ENCODE results near the gene MINK1.

MINK1 gene

DNA sequence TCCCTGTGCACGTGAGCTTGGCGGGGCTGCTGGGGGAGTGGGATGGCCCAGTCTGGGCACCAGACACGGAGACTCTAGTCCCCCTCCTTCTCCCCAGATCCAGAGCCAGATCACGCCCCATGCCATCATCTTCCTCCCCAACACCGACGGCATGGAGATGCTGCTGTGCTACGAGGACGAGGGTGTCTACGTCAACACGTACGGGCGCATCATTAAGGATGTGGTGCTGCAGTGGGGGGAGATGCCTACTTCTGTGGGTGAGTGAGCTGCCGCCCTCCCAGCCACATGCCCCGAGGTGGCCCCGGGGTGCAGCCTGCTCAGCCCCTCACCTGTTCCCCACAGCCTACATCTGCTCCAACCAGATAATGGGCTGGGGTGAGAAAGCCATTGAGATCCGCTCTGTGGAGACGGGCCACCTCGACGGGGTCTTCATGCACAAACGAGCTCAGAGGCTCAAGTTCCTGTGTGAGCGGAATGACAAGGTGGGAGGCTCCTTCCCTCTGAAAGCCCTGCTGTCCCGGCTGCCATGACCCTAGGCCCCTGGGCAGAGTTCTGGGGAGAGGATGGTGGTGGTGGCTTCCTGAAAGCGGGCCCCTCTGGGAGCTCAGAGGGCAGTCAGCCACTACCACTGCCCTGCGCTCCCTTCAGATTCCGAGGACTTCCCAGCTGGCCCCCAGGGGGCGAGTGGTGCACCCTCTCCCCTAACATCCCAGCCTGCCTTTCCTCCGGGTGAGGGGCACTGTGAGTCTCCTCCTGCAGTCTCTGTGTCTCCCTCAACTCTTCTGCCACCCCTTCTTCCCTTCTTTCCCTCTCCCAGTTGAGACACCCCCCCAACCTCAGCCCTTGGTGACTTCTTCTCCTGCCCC, 63.4 kb downstream of the MINK1 start:
- TF ChIP-seq, protein P1, sequence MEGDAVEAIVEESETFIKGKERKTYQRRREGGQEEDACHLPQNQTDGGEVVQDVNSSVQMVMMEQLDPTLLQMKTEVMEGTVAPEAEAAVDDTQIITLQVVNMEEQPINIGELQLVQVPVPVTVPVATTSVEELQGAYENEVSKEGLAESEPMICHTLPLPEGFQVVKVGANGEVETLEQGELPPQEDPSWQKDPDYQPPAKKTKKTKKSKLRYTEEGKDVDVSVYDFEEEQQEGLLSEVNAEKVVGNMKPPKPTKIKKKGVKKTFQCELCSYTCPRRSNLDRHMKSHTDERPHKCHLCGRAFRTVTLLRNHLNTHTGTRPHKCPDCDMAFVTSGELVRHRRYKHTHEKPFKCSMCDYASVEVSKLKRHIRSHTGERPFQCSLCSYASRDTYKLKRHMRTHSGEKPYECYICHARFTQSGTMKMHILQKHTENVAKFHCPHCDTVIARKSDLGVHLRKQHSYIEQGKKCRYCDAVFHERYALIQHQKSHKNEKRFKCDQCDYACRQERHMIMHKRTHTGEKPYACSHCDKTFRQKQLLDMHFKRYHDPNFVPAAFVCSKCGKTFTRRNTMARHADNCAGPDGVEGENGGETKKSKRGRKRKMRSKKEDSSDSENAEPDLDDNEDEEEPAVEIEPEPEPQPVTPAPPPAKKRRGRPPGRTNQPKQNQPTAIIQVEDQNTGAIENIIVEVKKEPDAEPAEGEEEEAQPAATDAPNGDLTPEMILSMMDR (tag by site-specific recombination; IDR thresholded peaks at IDR 0.05): 0 out of 2 replicates have a peak, but pooled peaks have one; percentile 9
- TF ChIP-seq, protein P2, sequence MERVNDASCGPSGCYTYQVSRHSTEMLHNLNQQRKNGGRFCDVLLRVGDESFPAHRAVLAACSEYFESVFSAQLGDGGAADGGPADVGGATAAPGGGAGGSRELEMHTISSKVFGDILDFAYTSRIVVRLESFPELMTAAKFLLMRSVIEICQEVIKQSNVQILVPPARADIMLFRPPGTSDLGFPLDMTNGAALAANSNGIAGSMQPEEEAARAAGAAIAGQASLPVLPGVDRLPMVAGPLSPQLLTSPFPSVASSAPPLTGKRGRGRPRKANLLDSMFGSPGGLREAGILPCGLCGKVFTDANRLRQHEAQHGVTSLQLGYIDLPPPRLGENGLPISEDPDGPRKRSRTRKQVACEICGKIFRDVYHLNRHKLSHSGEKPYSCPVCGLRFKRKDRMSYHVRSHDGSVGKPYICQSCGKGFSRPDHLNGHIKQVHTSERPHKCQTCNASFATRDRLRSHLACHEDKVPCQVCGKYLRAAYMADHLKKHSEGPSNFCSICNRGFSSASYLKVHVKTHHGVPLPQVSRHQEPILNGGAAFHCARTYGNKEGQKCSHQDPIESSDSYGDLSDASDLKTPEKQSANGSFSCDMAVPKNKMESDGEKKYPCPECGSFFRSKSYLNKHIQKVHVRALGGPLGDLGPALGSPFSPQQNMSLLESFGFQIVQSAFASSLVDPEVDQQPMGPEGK (tag by site-specific recombination; IDR thresholded peaks at IDR 0.05): peak; percentile 31; the same call in 1 of the 2 replicates
- TF ChIP-seq, protein P3, sequence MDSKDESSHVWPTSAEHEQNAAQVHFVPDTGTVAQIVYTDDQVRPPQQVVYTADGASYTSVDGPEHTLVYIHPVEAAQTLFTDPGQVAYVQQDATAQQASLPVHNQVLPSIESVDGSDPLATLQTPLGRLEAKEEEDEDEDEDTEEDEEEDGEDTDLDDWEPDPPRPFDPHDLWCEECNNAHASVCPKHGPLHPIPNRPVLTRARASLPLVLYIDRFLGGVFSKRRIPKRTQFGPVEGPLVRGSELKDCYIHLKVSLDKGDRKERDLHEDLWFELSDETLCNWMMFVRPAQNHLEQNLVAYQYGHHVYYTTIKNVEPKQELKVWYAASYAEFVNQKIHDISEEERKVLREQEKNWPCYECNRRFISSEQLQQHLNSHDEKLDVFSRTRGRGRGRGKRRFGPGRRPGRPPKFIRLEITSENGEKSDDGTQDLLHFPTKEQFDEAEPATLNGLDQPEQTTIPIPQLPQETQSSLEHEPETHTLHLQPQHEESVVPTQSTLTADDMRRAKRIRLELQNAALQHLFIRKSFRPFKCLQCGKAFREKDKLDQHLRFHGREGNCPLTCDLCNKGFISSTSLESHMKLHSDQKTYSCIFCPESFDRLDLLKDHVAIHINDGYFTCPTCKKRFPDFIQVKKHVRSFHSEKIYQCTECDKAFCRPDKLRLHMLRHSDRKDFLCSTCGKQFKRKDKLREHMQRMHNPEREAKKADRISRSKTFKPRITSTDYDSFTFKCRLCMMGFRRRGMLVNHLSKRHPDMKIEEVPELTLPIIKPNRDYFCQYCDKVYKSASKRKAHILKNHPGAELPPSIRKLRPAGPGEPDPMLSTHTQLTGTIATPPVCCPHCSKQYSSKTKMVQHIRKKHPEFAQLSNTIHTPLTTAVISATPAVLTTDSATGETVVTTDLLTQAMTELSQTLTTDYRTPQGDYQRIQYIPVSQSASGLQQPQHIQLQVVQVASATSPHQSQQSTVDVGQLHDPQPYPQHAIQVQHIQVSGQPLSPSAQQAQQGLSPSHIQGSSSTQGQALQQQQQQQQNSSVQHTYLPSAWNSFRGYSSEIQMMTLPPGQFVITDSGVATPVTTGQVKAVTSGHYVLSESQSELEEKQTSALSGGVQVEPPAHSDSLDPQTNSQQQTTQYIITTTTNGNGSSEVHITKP (tag by site-specific recombination; IDR thresholded peaks at IDR 0.05): peak; percentile 62
- TF ChIP-seq, protein P4, sequence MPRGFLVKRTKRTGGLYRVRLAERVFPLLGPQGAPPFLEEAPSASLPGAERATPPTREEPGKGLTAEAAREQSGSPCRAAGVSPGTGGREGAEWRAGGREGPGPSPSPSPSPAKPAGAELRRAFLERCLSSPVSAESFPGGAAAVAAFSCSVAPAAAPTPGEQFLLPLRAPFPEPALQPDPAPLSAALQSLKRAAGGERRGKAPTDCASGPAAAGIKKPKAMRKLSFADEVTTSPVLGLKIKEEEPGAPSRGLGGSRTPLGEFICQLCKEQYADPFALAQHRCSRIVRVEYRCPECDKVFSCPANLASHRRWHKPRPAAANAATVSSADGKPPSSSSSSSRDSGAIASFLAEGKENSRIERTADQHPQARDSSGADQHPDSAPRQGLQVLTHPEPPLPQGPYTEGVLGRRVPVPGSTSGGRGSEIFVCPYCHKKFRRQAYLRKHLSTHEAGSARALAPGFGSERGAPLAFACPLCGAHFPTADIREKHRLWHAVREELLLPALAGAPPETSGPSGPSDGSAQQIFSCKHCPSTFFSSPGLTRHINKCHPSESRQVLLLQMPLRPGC (tag by site-specific recombination; IDR thresholded peaks at IDR 0.05): no peak
- TF ChIP-seq ZNF530 (tag by site-specific recombination; IDR thresholded peaks at IDR 0.05; ENCODE audit: low read depth) (no peak), KLF7 (tag by site-specific recombination; IDR thresholded peaks at IDR 0.05; ENCODE audit: borderline replicate concordance) (no peak), GLI4 (tag by site-specific recombination; IDR thresholded peaks at IDR 0.05) (no peak), ZNF76 (tag by site-specific recombination; IDR thresholded peaks at IDR 0.05; ENCODE audit: borderline replicate concordance, low read depth) (no peak), ZNF211 (tag by site-specific recombination; IDR thresholded peaks at IDR 0.05; ENCODE audit: low read depth) (no peak), BCL11B (tag by site-specific recombination; IDR thresholded peaks at IDR 0.05; ENCODE audit: low read depth) (no peak), ZNF544 (tag by site-specific recombination; IDR thresholded peaks at IDR 0.05) (no peak), ZNF600 (tag by site-specific recombination; IDR thresholded peaks at IDR 0.05) (no peak), ZNF585B (tag by site-specific recombination; IDR thresholded peaks at IDR 0.05) (no peak), OSR2 (tag by site-specific recombination; IDR thresholded peaks at IDR 0.05) (no peak), ZSCAN16 (tag by site-specific recombination; IDR thresholded peaks at IDR 0.05) (no peak), ZNF747 (tag by site-specific recombination; IDR thresholded peaks at IDR 0.05) (no peak)
- TF ChIP-seq, protein P5, sequence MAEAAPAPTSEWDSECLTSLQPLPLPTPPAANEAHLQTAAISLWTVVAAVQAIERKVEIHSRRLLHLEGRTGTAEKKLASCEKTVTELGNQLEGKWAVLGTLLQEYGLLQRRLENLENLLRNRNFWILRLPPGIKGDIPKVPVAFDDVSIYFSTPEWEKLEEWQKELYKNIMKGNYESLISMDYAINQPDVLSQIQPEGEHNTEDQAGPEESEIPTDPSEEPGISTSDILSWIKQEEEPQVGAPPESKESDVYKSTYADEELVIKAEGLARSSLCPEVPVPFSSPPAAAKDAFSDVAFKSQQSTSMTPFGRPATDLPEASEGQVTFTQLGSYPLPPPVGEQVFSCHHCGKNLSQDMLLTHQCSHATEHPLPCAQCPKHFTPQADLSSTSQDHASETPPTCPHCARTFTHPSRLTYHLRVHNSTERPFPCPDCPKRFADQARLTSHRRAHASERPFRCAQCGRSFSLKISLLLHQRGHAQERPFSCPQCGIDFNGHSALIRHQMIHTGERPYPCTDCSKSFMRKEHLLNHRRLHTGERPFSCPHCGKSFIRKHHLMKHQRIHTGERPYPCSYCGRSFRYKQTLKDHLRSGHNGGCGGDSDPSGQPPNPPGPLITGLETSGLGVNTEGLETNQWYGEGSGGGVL (tag by site-specific recombination; IDR thresholded peaks at IDR 0.05): no peak
- TF ChIP-seq, protein P6, sequence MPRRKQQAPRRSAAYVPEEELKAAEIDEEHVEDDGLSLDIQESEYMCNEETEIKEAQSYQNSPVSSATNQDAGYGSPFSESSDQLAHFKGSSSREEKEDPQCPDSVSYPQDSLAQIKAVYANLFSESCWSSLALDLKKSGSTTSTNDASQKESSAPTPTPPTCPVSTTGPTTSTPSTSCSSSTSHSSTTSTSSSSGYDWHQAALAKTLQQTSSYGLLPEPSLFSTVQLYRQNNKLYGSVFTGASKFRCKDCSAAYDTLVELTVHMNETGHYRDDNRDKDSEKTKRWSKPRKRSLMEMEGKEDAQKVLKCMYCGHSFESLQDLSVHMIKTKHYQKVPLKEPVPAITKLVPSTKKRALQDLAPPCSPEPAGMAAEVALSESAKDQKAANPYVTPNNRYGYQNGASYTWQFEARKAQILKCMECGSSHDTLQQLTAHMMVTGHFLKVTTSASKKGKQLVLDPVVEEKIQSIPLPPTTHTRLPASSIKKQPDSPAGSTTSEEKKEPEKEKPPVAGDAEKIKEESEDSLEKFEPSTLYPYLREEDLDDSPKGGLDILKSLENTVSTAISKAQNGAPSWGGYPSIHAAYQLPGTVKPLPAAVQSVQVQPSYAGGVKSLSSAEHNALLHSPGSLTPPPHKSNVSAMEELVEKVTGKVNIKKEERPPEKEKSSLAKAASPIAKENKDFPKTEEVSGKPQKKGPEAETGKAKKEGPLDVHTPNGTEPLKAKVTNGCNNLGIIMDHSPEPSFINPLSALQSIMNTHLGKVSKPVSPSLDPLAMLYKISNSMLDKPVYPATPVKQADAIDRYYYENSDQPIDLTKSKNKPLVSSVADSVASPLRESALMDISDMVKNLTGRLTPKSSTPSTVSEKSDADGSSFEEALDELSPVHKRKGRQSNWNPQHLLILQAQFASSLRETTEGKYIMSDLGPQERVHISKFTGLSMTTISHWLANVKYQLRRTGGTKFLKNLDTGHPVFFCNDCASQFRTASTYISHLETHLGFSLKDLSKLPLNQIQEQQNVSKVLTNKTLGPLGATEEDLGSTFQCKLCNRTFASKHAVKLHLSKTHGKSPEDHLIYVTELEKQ (tag by site-specific recombination; IDR thresholded peaks at IDR 0.05; ENCODE audit: borderline replicate concordance): no peak
- TF ChIP-seq, protein P7, sequence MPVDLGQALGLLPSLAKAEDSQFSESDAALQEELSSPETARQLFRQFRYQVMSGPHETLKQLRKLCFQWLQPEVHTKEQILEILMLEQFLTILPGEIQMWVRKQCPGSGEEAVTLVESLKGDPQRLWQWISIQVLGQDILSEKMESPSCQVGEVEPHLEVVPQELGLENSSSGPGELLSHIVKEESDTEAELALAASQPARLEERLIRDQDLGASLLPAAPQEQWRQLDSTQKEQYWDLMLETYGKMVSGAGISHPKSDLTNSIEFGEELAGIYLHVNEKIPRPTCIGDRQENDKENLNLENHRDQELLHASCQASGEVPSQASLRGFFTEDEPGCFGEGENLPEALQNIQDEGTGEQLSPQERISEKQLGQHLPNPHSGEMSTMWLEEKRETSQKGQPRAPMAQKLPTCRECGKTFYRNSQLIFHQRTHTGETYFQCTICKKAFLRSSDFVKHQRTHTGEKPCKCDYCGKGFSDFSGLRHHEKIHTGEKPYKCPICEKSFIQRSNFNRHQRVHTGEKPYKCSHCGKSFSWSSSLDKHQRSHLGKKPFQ (tag by site-specific recombination; IDR thresholded peaks at IDR 0.05): no peak
- H3K36me3 ChIP-seq (ENCODE audit: control insufficient read depth in 2 of 2, insufficient read depth in 1 of 2, low read length in 2 of 2): peaks cover 0 to 79% of the 10 kb centered on the region in 2 experiments; a peak in 2 of 3 replicates
- ChIA-PET POLR2A (no interaction called here), CTCF (interaction anchor here (0.7 to 1.5 kb wide), 3 partner anchors 164 to 330 kb away, joined by 3 to 5 read pairs (median 4); no protein-coding TSS in a partner anchor)
- no peaks in the 10 kb centered on the region for H3K9me3 ChIP-seq (ENCODE audit: control insufficient read depth, insufficient read depth, low read depth, low read length)
- no peak overlapping the region for H3K4me3 ChIP-seq (ENCODE audit: low read depth, low read length)
- H3K4me1 ChIP-seq (ENCODE audit: control insufficient read depth, insufficient read depth, low read length): no peaks in the 10 kb centered on the region
- H3K27ac ChIP-seq (ENCODE audit: extremely low read depth, low read depth, low read length): 0 out of 2 replicates have a peak overlapping the region, but pooled peaks have one; percentile 1
